B cell (primary cell): ENCODE data around the gene CARS2. TPM values are rescaled to one million over a fixed set of nuclear protein-coding genes. Genes with fewer than 3 reads are reported as not detected.
A peak's percentile ranks its signal among the peaks of the same experiment; 100 is the strongest.

Source experiments
- ATAC-seq: fragments of 200-7000 bp; cut with Tn5 transposase; one replicate; pipeline ENCODE4 v1.10.0; 2021; ENCODE audit warnings: low read depth, mild to moderate bottlenecking, moderate number of reproducible peaks, moderate library complexity
- CTCF ChIA-PET: fragments of 350-600 bp; sonication (Branson Sonifier 250); formaldehyde crosslinking; loops from one replicate; lab custom pipeline; 2021; ENCODE audit warnings: antibody characterized with exemption, inconsistent platforms; lab: Charles Lee
- POLR2A ChIA-PET: fragments of 350-600 bp; sonication (Branson Sonifier 250); formaldehyde crosslinking; loops from one replicate; lab custom pipeline; 2021; ENCODE audit warnings: antibody characterized with exemption; lab: Charles Lee
- DNase-seq: peaks from one replicate; pipeline ENCODE4 v3.0.0; 2013
- H2AFZ ChIP-seq: 2 replicates; pipeline ENCODE4 v1.6.1; 2012; ENCODE audit warnings: mild to moderate bottlenecking, low read depth, low read length; ENCODE audit not compliant: insufficient read depth, poor library complexity, severe bottlenecking
- H3K27ac ChIP-seq, 2 donors: 1 replicate in 1 of 2; 2 replicates in 1 of 2; pipeline ENCODE4 v1.5.1; 2012 to 2013; ENCODE audit warnings: low read length in 2 of 2, mild to moderate bottlenecking in 2 of 2, moderate library complexity in 1 of 2
- H3K27me3 ChIP-seq, 4 experiments: fragments of 200-600 bp in 1 of 4; sonication (generic) in 1 of 4; replicated peaks in 1 of 4; 1 replicate in 2 of 4; 2 replicates in 2 of 4; pipeline versions ENCODE4 v1.6.1 to v1.7.0; 2013 to 2016; ENCODE audit warnings: low read length in 3 of 4, mild to moderate bottlenecking in 2 of 4, mixed read lengths in 1 of 4, moderate library complexity in 1 of 4; ENCODE audit not compliant: insufficient read depth in 4 of 4, control insufficient read depth in 3 of 4; ENCODE audit errors: control extremely low read depth in 1 of 4
- H3K36me3 ChIP-seq, 2 experiments: replicated peaks in 1 of 2; 1 replicate in 1 of 2; 2 replicates in 1 of 2; pipeline versions ENCODE4 v1.6.1 to v1.7.1; 2013; ENCODE audit warnings: low read length in 1 of 2; ENCODE audit not compliant: insufficient read depth in 2 of 2, control insufficient read depth in 1 of 2; ENCODE audit errors: control extremely low read depth in 1 of 2, extremely low read depth in 1 of 2
- H3K4me1 ChIP-seq, 2 donors: fragments of 200-600 bp in 1 of 2; sonication (generic) in 1 of 2; 1 replicate in 1 of 2; 2 replicates in 1 of 2; pipeline versions ENCODE4 v1.5.1 to v1.6.1; 2013 to 2017; ENCODE audit warnings: low read length in 2 of 2; ENCODE audit not compliant: control insufficient read depth in 2 of 2, insufficient read depth in 2 of 2
- H3K4me2 ChIP-seq: replicated peaks from 2 replicates; pipeline ENCODE3; 2012; ENCODE audit warnings: mild to moderate bottlenecking, low read depth, low read length; ENCODE audit not compliant: poor library complexity, severe bottlenecking
- H3K4me3 ChIP-seq, 5 experiments: fragments of 200-600 bp in 1 of 5; sonication (generic) in 1 of 5; 1 replicate in 3 of 5; 2 replicates in 2 of 5; pipeline versions ENCODE4 v1.5.1 to v1.7.0; 2011 to 2016; ENCODE audit warnings: low read length in 4 of 5, mild to moderate bottlenecking in 4 of 5, low read depth in 2 of 5, control low read depth in 1 of 5, moderate library complexity in 1 of 5; ENCODE audit not compliant: insufficient read depth in 1 of 5; ENCODE audit errors: control extremely low read depth in 1 of 5, extremely low read depth in 1 of 5
- H3K79me2 ChIP-seq: fragments of 200-600 bp; sonication (generic); one replicate; pipeline ENCODE4 v1.6.0; 2016; ENCODE audit warnings: low read length; ENCODE audit not compliant: control insufficient read depth, insufficient read depth
- H3K9ac ChIP-seq: fragments of 200-600 bp; sonication (generic); 2 replicates; pipeline ENCODE4 v1.6.1; 2017; ENCODE audit warnings: mild to moderate bottlenecking, low read length, moderate library complexity
- H3K9me3 ChIP-seq, 3 donors: one replicate each; pipeline versions ENCODE4 v1.6.1 to v1.7.1; 2013; ENCODE audit warnings: low read length in 2 of 3; ENCODE audit not compliant: control insufficient read depth in 2 of 3, insufficient read depth in 1 of 3; ENCODE audit errors: control extremely low read depth in 1 of 3
- H4K20me1 ChIP-seq: 2 replicates; pipeline ENCODE4 v1.6.0; 2012; ENCODE audit warnings: mild to moderate bottlenecking, low read length; ENCODE audit not compliant: insufficient read depth, control insufficient read depth, poor library complexity, severe bottlenecking
- H3K27ac Mint-ChIP-seq: one replicate; pipeline ENCODE4 v1.8.0; 2021; ENCODE audit warnings: mixed read lengths
- H3K27me3 Mint-ChIP-seq: one replicate; pipeline ENCODE4 v1.8.0; 2021; ENCODE audit warnings: mixed read lengths
- H3K4me1 Mint-ChIP-seq: one replicate; pipeline ENCODE4 v1.8.0; 2021; ENCODE audit warnings: mixed read lengths
- H3K4me3 Mint-ChIP-seq: one replicate; pipeline ENCODE4 v1.8.0; 2021; ENCODE audit warnings: mixed read lengths
- H3K9me3 Mint-ChIP-seq: one replicate; pipeline ENCODE4 v1.8.0; 2022; ENCODE audit warnings: mixed read lengths; ENCODE audit not compliant: insufficient read depth
- EZH2 ChIP-seq: IDR thresholded peaks from 2 replicates; pipeline ENCODE4 v1.6.1; 2012; ENCODE audit warnings: borderline replicate concordance, low read depth, mild to moderate bottlenecking, moderate library complexity, low read length; ENCODE audit not compliant: insufficient read depth, poor library complexity, severe bottlenecking
- WGBS: methylation state at CpG from one replicate; pipeline ENCODE4 v1.1.5; 2013; ENCODE audit warnings: missing lambda C conversion rate; ENCODE audit not compliant: insufficient coverage; 5-methylcytosine and 5-hydroxymethylcytosine counted together
- intact Hi-C: fragments of 100-400 bp; cut with micrococcal nuclease; formaldehyde crosslinking; loops from one replicate; pipeline ENCODE4 v1.10.0; 2022
- polyA plus RNA-seq: library from polyadenylated mRNA; depleted of rRNA; stranded (reverse); fragments of >200 nt; gene quantifications from 2 replicates; pipeline ENCODE4 v1.2.3, GENCODE V29; 2012
- total RNA-seq, 2 donors: library from RNA; stranded (reverse); fragments of 120-200 nt in 1 of 2; gene quantifications; 1 replicate in 1 of 2; 2 replicates in 1 of 2; pipeline versions ENCODE4 v1.2.3 to v1.2.4, GENCODE V29; 2013 to 2022
- TF ChIP-seq, protein P1 (sequence below): fragments of 200-600 bp; IDR thresholded peaks from one replicate; pipeline ENCODE4 v1.8.0; 2022; ENCODE audit warnings: antibody characterized with exemption, mild to moderate bottlenecking

The CARS2 gene
- total and polyA plus RNA-seq, 2 donors (not counting 1 experiment from before 2014, with no cell fraction given): 154 to 188 TPM

DNA sequence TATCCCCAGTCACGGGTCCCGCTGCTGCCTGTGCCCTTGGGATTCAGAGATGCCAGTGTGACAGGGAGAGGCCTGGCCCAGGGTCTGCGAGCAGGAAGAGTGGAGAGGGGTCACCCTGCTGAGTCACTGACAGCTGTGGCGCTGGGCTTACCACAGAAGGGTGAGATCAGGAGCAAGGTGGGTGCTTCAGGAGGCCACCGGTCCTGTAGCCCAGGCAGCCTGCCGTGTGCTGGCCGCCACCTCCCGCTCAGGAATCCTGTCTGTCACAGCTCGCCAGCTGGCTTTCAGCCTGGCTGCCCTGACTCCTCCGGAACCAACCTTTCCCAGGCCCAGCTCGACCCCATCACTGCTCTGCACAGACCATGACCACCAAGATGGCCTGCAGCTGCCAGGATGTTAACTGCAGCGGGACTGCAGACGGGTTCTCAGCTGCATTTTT is 65.3 kb downstream of the CARS2 start:
- no peak overlapping the region for H2AFZ ChIP-seq
- no peak overlapping the region for H3K9ac ChIP-seq
- Mint-ChIP-seq H3K27ac (no peak overlapping the region), H3K9me3 (no peaks in the 10 kb centered on the region), H3K4me1 (peaks cover 11% of the 10 kb centered on the region), H3K4me3 (no peak overlapping the region), H3K27me3 (no peaks in the 10 kb centered on the region)
- no peak for TF ChIP-seq EZH2
- TF ChIP-seq, protein P1, sequence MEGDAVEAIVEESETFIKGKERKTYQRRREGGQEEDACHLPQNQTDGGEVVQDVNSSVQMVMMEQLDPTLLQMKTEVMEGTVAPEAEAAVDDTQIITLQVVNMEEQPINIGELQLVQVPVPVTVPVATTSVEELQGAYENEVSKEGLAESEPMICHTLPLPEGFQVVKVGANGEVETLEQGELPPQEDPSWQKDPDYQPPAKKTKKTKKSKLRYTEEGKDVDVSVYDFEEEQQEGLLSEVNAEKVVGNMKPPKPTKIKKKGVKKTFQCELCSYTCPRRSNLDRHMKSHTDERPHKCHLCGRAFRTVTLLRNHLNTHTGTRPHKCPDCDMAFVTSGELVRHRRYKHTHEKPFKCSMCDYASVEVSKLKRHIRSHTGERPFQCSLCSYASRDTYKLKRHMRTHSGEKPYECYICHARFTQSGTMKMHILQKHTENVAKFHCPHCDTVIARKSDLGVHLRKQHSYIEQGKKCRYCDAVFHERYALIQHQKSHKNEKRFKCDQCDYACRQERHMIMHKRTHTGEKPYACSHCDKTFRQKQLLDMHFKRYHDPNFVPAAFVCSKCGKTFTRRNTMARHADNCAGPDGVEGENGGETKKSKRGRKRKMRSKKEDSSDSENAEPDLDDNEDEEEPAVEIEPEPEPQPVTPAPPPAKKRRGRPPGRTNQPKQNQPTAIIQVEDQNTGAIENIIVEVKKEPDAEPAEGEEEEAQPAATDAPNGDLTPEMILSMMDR: no peak
- H3K9me3 ChIP-seq: no peaks in the 10 kb centered on the region
- peaks cover 12 to 14% of the 10 kb centered on the region in 2 donors for H3K4me1 ChIP-seq
- no peak overlapping the region for H3K4me2 ChIP-seq
- ChIA-PET CTCF (interaction anchor here (0.6 to 0.8 kb wide), 2 partner anchors 47 to 68 kb away, joined by 3 to 5 read pairs; no protein-coding TSS in a partner anchor), POLR2A (no interaction called here)
- DNase-seq (no peak), ATAC-seq (no peak)
- H3K27ac ChIP-seq: no peak overlapping the region
- H3K36me3 ChIP-seq: peaks cover 0 to 79% of the 10 kb centered on the region in 2 experiments
- peaks cover 12% of the 10 kb centered on the region for H3K79me2 ChIP-seq
- WGBS: 93% methylated on average over 13 of the region's 13 CpGs
- peaks cover 11% of the 10 kb centered on the region for H4K20me1 ChIP-seq
- H3K4me3 ChIP-seq: no peak overlapping the region
- intact Hi-C loops: loop anchor here (10.0 kb wide), 1 partner anchor 274 kb away; the partner anchor contains the start of gene ANKRD10
- no peaks in the 10 kb centered on the region for H3K27me3 ChIP-seq

DNA sequence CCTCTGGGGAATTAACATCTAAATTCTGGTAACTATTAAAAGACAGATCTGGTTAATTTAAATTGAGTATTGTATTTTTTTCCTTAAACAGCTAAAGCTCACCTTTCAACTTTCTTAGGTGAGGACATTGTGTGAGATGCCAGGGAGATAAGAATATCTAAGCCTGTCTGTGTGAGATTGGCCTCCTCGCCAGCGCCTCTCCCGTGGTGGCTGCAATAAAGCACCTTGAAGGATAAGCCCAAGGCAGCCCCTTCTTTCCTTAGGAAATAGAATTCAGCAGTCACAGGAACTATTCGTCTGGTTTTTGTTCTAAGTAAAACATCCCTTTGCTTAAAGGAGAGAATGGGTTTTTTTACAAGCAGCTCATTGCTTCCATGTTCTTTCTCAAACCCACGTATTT is 66.0 kb downstream of the CARS2 start:
- Histone ChIP-seq H3K9ac (no peak overlapping the region), H3K79me2 (peaks cover 11% of the 10 kb centered on the region), H3K4me1 (peaks cover 6 to 8% of the 10 kb centered on the region in 2 donors), H3K27me3 (no peaks in the 10 kb centered on the region), H3K36me3 (peaks cover 2 to 82% of the 10 kb centered on the region in 2 experiments), H4K20me1 (peaks cover 17% of the 10 kb centered on the region), H3K9me3 (no peaks in the 10 kb centered on the region), H3K4me2 (no peak overlapping the region), H2AFZ (no peak overlapping the region), H3K4me3 (no peak overlapping the region), H3K27ac (no peak overlapping the region)
- CTCF ChIA-PET: interaction anchor here (0.7 to 1.4 kb wide), 2 partner anchors 12 to 77 kb away, joined by 3 read pairs; no protein-coding TSS in a partner anchor
- WGBS: 74% methylated on average over 3 of the region's 5 CpGs
- no peak for DNase-seq
- POLR2A ChIA-PET: interaction anchor here (0.9 kb wide), 1 partner anchor 25 kb away, joined by 3 read pairs; the partner anchor contains the start of gene NAXD
- H3K4me3 Mint-ChIP-seq: no peak overlapping the region
- TF ChIP-seq, protein P1: no peak
- TF ChIP-seq EZH2: no peak
- no peaks in the 10 kb centered on the region for H3K9me3 Mint-ChIP-seq
- peaks cover 6% of the 10 kb centered on the region for H3K4me1 Mint-ChIP-seq
- H3K27ac Mint-ChIP-seq: peak overlapping the region; percentile 26
- no peak for ATAC-seq
- H3K27me3 Mint-ChIP-seq: no peaks in the 10 kb centered on the region
- intact Hi-C loops: loop anchor here (10.0 kb wide), 1 partner anchor 275 kb away; the partner anchor contains the start of gene ANKRD10
